ENCODE measurements around the gene PRUNE2.

The PRUNE2 gene

GRCh38 chr9:76649894-76650293, 256.0 kb downstream of the PRUNE2 start:
- no peak for DNase-seq

- no peak for DNase-seq
Measured at GRCh38 chr9:76646249-76646648, 259.7 kb downstream of the PRUNE2 start.

DNA sequence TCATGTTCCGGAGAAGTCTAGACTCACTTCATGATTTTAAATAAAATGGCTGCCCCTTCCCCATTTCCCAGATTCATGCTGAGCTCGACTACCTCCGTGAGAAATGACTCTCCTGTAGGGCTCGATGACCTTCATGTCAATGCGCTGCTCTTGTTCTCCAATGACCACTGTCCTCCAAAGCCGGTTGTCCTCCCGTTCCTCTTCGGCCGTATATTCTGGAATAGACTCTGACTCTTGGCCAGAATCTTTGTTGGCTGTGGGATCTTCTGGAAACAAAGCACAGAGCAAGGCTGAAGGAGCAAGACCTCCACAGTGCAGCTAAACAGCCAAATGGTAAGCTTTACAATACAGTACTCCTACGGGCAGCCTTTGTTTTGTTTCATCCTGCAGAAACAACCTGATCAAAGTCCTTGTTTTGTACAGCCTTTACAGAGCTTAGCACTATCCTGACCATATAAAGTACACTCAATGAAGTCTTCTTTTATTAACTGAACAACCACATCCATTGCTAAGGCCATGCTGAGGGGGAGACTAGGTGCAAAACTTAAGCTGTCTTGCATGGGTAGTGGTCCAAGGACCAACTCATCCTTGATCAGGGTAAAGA, 261.2 kb downstream of the PRUNE2 start:
- DNase-seq = no peak

- no peak for DNase-seq
Measured at GRCh38 chr9:76644171-76644570, 261.7 kb downstream of the PRUNE2 start.

GRCh38 chr9:76643399-76644117, 262.4 kb downstream of the PRUNE2 start:
- DNase-seq = no peak

DNA sequence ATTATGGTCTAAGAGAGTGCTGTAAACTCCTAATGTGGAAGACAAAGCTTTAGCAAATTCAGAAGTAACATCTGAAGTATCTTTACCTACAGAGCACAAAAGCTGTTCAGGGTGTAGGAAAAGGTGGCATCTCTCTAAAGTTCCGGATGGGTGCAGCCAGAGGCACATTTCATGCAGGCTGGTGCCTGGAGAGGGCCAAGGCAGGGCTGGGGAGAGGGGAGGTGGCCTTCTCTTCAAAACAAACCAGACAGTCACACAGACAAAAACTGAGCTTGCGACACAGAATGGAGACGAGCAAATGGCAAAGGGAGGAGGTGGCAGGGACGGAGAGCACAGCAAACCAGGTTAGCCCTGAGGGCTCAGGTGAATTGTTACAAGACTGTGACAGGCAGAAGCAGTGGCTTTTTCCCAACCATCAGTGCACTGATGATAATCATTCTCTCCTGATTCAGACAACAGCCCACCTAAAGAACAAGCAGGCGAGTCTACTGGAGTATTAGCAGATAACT, 263.2 kb downstream of the PRUNE2 start:
- DNase-seq = no peak

DNA sequence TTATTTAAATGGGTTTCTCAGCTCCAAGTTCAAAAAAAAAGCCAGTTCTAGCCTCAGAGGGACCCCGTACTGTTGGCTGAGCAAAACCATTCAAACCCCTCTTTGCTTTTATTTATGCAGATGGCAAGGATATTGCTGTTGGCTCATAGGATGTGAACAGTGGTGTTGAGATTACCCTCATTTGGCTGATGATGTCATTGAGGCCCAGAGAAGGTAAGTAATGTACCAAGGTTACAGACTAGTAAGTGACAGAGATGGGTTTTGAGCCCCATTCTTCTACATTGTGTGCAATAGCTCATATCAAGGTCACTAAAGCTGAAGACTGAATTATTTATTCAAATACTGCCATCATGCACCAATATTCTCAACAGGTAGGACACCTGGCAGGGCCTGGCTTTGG, 263.8 kb downstream of the PRUNE2 start:
- DNase-seq = no peak

- DNase-seq = no peak
Measured at GRCh38 chr9:76638001-76638400, 267.9 kb downstream of the PRUNE2 start.

GRCh38 chr9:76637416-76637815, 268.5 kb downstream of the PRUNE2 start:
- no peak for DNase-seq

- DNase-seq = no peak
Measured at GRCh38 chr9:76634356-76635054, 271.4 kb downstream of the PRUNE2 start.

- no peak for DNase-seq
Measured at GRCh38 chr9:76630916-76631315, 275.0 kb downstream of the PRUNE2 start.

- DNase-seq = no peak
Measured at GRCh38 chr9:76629205-76629990, 276.5 kb downstream of the PRUNE2 start.

GRCh38 chr9:76628155-76628554, 277.8 kb downstream of the PRUNE2 start:
- no peak for DNase-seq

- no peak for DNase-seq
Measured at GRCh38 chr9:76626980-76627379, 278.9 kb downstream of the PRUNE2 start.

GRCh38 chr9:76626141-76626540, 279.8 kb downstream of the PRUNE2 start:
- DNase-seq = no peak

DNA sequence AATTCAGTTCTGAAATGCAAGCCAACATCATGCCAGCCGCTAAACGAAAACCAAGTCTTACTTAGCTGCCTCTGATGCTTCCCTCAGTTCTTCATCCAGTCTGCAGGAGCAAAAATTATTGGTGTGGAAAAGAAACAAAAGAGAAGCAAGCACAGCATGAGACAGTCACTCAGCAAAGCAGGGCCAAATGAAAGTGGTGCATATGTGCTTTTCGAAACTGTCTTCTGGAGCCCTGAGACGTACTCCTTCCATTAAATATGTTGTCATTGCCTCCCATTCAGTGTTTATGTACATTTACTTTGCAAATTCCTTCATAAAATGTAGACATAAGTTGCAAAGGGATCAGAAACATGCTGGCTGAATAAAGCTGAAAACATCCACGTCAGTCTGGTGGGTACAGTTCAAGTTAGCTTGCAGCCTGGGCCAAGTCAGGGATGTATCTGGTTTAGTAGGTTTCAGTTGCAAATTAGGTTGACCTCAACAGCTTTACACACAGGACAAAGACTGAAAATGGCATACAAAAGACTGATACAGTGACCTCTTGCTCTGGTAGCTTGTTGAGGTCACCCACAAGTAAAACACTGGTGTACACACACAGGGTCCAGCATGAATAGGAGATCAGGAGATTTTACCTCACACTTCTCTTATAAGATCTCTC, 281.4 kb downstream of the PRUNE2 start:
- no peak for DNase-seq

DNA sequence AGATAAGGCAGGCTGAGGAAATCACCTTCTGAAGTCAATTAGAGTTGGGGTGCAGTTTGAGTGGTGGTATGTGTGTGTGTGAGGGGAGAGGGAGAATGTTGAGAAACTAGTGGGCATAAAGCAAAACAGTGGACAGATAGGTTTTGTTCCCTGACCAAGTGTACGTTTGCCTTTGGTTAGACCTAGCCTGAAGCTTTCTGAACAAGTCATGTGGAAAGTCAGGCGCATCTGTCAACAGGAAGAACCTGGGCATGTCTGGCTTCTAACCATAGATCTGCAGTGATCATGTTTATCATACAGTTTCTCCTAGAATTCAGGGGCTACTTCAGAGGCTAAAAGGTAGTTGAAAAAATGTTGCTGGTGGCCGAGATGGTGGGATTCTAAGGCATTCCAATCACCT, 284.9 kb downstream of the PRUNE2 start:
- DNase-seq = no peak

- DNase-seq = no peak
Measured at GRCh38 chr9:76620581-76620980, 285.3 kb downstream of the PRUNE2 start.

GRCh38 chr9:76619640-76620039, 286.3 kb downstream of the PRUNE2 start:
- DNase-seq = no peak

- DNase-seq = no peak
Measured at GRCh38 chr9:76619197-76619596, 286.7 kb downstream of the PRUNE2 start.

- no peak for DNase-seq
Measured at GRCh38 chr9:76618762-76619161, 287.2 kb downstream of the PRUNE2 start.

GRCh38 chr9:76617497-76618175, 288.3 kb downstream of the PRUNE2 start:
- no peak for DNase-seq

Data from stimulated activated CD4-positive, alpha-beta T cell treated with anti-CD3 and anti-CD28 coated beads, Interleukin-4, amount 100 ng/mL, for 4 hours (primary cell).